Measurements from ENCODE around the gene SMG6. TPM values are rescaled to one million over a fixed set of nuclear protein-coding genes. Genes with fewer than 3 reads are reported as not detected.

SMG6 gene
- total RNA-seq, 1 donor from 2014 or later = 9.2 TPM

DNA sequence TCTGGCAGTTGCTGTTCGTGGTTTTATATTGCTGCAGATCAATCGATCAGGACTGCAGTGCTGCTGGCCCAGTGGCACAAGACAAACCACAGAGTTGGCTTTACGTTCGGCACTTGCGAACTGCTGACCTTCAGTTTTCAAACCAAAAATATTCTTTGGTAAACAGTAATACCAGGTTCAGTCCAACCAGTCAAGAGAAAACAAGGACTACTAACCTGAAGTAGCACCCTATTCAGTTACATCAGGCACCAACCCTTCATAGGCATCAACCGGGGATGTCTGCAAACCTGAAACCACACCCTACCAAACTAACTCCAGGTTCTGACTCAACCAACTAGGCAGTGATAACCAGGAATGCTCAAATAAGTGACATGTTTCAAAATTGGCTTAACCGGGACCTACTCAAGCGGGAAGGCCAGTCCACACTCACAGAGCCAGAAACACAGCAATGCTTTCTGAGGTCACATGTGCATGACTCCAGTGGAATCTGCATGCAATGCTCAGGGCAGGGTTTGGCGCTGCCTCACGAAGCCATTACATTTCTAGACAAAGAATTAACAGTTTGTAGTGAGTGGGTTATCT lies 91.1 kb downstream of the SMG6 start:
- DNase-seq (ENCODE audit: low read depth) (peak; percentile 88), FAIRE-seq (peak; percentile 98)
- Histone ChIP-seq H3K27me3 (ENCODE audit: control insufficient read depth, insufficient read depth, low read length) (no peaks in the 10 kb centered on the region), H3K36me3 (ENCODE audit: control insufficient read depth, insufficient read depth, low read length) (peaks cover 1% of the 10 kb centered on the region), H3K4me3 (ENCODE audit: low read depth, low read length) (no peak overlapping the region)
- TF ChIP-seq, protein P1, sequence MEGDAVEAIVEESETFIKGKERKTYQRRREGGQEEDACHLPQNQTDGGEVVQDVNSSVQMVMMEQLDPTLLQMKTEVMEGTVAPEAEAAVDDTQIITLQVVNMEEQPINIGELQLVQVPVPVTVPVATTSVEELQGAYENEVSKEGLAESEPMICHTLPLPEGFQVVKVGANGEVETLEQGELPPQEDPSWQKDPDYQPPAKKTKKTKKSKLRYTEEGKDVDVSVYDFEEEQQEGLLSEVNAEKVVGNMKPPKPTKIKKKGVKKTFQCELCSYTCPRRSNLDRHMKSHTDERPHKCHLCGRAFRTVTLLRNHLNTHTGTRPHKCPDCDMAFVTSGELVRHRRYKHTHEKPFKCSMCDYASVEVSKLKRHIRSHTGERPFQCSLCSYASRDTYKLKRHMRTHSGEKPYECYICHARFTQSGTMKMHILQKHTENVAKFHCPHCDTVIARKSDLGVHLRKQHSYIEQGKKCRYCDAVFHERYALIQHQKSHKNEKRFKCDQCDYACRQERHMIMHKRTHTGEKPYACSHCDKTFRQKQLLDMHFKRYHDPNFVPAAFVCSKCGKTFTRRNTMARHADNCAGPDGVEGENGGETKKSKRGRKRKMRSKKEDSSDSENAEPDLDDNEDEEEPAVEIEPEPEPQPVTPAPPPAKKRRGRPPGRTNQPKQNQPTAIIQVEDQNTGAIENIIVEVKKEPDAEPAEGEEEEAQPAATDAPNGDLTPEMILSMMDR (IDR thresholded peaks at IDR 0.05; ENCODE audit: insufficient read depth, low read length, severe bottlenecking) = no peak

DNA sequence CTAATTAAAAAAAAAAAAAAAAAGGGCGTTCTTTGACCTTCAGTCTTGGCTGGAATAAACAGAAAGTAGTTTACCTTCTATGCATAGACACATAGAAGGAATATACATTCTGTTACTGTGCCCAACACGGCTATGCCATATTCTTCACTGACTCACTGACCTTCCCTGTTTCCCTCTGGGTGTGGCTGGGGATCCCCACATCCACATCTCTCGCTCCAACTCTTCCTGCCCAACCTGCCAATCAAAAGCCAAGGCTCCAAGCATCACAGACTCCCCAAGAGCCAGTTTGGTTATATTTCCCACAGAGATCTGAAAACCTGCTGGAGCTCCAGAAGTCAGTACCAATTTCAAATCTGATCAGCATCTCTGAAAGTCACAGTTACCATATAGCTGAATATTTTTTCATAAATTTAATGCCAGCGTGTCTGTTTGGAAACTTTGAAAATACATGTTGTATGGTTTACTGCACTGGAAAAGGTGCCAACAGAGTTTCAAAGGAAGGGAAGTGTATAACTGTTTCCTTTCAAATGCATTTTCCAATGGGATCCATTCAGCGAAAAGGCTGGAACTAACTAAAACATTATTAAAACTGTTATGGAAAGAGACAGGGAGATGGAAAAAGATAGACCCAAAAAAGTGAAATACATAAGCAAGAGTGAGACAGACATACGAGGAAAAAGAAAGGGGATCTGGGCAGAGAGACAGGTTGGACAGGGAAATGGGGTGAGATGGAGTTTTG lies 91.8 kb downstream of the SMG6 start:
- Histone ChIP-seq H3K4me3 (ENCODE audit: low read depth, low read length) (no peak overlapping the region), H3K36me3 (ENCODE audit: control insufficient read depth, insufficient read depth, low read length) (peaks cover 1% of the 10 kb centered on the region), H3K27me3 (ENCODE audit: control insufficient read depth, insufficient read depth, low read length) (no peaks in the 10 kb centered on the region)
- FAIRE-seq (no peak), DNase-seq (ENCODE audit: low read depth) (peak; percentile 71)
- TF ChIP-seq, protein P1 (IDR thresholded peaks at IDR 0.05; ENCODE audit: insufficient read depth, low read length, severe bottlenecking) = no peak

DNA sequence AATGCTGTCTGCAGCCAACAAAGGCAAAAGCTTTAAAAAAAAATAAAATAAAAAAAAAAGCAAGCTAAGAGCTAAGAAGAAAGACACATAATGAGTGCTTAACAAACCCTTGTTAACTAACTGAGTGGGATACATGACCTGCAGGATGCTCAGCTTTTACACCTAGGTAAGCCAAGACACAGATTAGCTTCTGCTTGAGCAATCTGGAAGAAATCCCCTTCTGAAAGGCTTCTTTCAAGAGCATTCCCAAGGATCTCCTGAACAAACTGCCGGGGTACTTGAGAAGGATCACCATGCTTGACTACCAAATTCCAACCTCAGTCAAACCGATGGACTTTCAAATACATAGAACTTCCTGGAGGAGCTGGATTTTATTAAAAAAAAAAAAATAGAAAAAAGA lies 92.9 kb downstream of the SMG6 start:
- Histone ChIP-seq H3K4me3 (ENCODE audit: low read depth, low read length) (no peak overlapping the region), H3K36me3 (ENCODE audit: control insufficient read depth, insufficient read depth, low read length) (peaks cover 1% of the 10 kb centered on the region), H3K27me3 (ENCODE audit: control insufficient read depth, insufficient read depth, low read length) (no peaks in the 10 kb centered on the region)
- TF ChIP-seq, protein P1 (IDR thresholded peaks at IDR 0.05; ENCODE audit: insufficient read depth, low read length, severe bottlenecking) = no peak
- FAIRE-seq (no peak), DNase-seq (ENCODE audit: low read depth) (no peak)

DNA sequence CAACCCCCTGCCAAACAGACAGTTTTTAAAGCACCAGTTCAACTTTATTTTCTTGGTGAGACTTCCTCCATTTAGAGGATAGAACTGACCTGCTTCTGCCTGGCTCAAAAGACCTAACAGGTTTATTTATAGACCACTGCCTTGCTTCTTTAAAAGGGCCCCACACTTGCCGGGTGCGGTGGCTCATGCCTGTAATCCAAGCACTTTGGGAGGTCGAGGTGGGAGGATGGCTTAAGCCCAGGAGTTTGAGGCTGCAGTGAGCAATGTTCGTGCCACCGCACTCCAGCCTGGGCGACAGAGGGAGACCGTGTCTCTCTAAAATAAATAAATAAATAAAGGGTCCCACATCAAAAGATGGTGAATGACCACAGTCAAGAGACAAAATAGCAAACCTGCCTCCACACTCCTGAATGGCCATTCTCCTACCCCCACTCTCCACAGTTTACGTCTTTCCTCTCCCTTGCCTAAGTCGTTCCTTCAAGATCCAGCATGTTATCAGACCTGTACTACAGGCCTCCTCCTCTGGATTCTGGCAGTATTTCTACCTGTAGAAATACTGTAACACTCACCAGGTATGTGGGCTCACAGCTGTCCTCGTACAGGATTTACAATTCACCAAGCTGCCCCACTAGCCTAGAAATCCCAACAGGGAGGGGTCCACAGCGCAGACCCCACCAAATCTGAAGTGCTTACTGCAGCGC lies 95.6 kb downstream of the SMG6 start:
- Histone ChIP-seq H3K27me3 (ENCODE audit: control insufficient read depth, insufficient read depth, low read length) (no peaks in the 10 kb centered on the region), H3K4me3 (ENCODE audit: low read depth, low read length) (no peak overlapping the region), H3K36me3 (ENCODE audit: control insufficient read depth, insufficient read depth, low read length) (peaks cover 3% of the 10 kb centered on the region)
- TF ChIP-seq, protein P1 (IDR thresholded peaks at IDR 0.05; ENCODE audit: insufficient read depth, low read length, severe bottlenecking) = no peak
- FAIRE-seq (no peak), DNase-seq (ENCODE audit: low read depth) (peak; percentile 80)

DNA sequence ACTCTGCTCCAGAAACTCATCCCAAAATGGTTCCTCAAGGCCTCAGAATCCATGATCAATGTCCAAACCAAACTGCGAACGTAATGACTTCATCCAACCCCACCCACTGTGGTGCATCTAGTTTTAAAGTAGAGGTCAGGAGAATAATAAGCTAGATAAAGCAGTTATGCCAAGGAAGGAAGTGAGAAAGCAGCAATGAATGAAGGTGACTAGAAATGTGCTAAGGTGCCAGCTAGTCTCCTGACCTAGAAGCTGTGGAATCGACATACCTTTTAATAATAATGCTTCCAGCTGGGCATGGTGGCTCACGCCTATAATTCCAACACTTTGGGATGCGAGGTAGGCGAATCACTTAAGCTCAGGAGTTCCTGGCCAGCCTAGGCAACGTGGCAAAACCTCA lies 99.2 kb downstream of the SMG6 start:
- Histone ChIP-seq H3K36me3 (ENCODE audit: control insufficient read depth, insufficient read depth, low read length) (peaks cover 2% of the 10 kb centered on the region), H3K27me3 (ENCODE audit: control insufficient read depth, insufficient read depth, low read length) (no peaks in the 10 kb centered on the region), H3K4me3 (ENCODE audit: low read depth, low read length) (no peak overlapping the region)
- TF ChIP-seq, protein P1 (IDR thresholded peaks at IDR 0.05; ENCODE audit: insufficient read depth, low read length, severe bottlenecking) = no peak
- DNase-seq (ENCODE audit: low read depth) (no peak), FAIRE-seq (no peak)

All from bronchial epithelial cell (primary cell).